ENCODE data around the gene AMPD3. TPM values are rescaled to one million over a fixed set of nuclear protein-coding genes. Genes with fewer than 3 reads are reported as not detected.
A peak's percentile ranks its signal among the peaks of the same experiment; 100 is the strongest.

AMPD3 gene
- total RNA-seq, 1 experiment from 2014 or later, result 3.8 TPM

GRCh38 chr11:10462746-10463300, 7.8 kb downstream of the AMPD3 start:
- Histone ChIP-seq H3K4me3 (ENCODE audit: insufficient read depth, low read depth, low read length) (no peak overlapping the region), H3K36me3 (replicated peaks; ENCODE audit: control insufficient read depth, insufficient read depth, low read length) (no peaks in the 10 kb centered on the region), H3K27me3 (ENCODE audit: control insufficient read depth, insufficient read depth, low read length) (no peaks in the 10 kb centered on the region)
- DNase-seq, result no peak

DNA sequence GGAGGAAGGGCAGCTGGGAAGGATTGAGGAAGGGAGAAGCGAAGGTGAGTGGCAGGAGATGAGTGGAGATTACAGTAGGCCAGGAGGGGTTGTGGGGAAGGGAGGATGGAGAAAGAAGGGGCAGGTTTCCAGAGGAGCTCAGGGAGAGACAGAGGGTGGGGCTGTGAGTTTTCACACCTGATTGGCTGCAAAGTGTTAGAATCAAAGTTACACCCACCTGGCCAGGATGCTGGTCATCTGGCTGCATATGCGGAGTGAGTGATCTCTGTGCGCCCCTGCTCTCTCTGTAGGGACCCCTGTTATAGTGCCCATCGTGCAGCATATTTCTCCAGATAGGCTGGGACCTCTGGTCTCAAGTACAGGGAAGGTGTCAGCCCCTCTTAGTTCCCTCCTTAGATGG, 18.3 kb downstream of the AMPD3 start:
- peak; percentile 77 for DNase-seq
- Histone ChIP-seq H3K4me3 (ENCODE audit: insufficient read depth, low read depth, low read length) (no peak overlapping the region), H3K36me3 (replicated peaks; ENCODE audit: control insufficient read depth, insufficient read depth, low read length) (no peaks in the 10 kb centered on the region), H3K27me3 (ENCODE audit: control insufficient read depth, insufficient read depth, low read length) (no peaks in the 10 kb centered on the region)

- Histone ChIP-seq H3K36me3 (replicated peaks; ENCODE audit: control insufficient read depth, insufficient read depth, low read length) (no peaks in the 10 kb centered on the region), H3K4me3 (ENCODE audit: insufficient read depth, low read depth, low read length) (no peak overlapping the region)
- no peak for DNase-seq
Observed at GRCh38 chr11:10474551-10474950, 19.5 kb downstream of the AMPD3 start.

GRCh38 chr11:10476342-10476741, 21.3 kb downstream of the AMPD3 start:
- no peak for DNase-seq
- H3K4me3 ChIP-seq (ENCODE audit: insufficient read depth, low read depth, low read length), result no peak overlapping the region
- H3K27me3 ChIP-seq (ENCODE audit: control insufficient read depth, insufficient read depth, low read length), result no peaks in the 10 kb centered on the region
- H3K36me3 ChIP-seq (replicated peaks; ENCODE audit: control insufficient read depth, insufficient read depth, low read length), result no peaks in the 10 kb centered on the region

More at GRCh38 chr11:10474551-10474950, 19.5 kb downstream of the AMPD3 start:
- no peaks in the 10 kb centered on the region for H3K27me3 ChIP-seq (ENCODE audit: control insufficient read depth, insufficient read depth, low read length)

GRCh38 chr11:10476927-10477689, 22.0 kb downstream of the AMPD3 start:
- Histone ChIP-seq H3K27me3 (ENCODE audit: control insufficient read depth, insufficient read depth, low read length) (no peaks in the 10 kb centered on the region), H3K36me3 (replicated peaks; ENCODE audit: control insufficient read depth, insufficient read depth, low read length) (no peaks in the 10 kb centered on the region), H3K4me3 (ENCODE audit: insufficient read depth, low read depth, low read length) (no peak overlapping the region)
- no peak for DNase-seq

GRCh38 chr11:10477690-10478046, 22.6 kb downstream of the AMPD3 start:
- Histone ChIP-seq H3K4me3 (ENCODE audit: insufficient read depth, low read depth, low read length) (no peak overlapping the region), H3K27me3 (ENCODE audit: control insufficient read depth, insufficient read depth, low read length) (no peaks in the 10 kb centered on the region), H3K36me3 (replicated peaks; ENCODE audit: control insufficient read depth, insufficient read depth, low read length) (no peaks in the 10 kb centered on the region)
- no peak for DNase-seq

GRCh38 chr11:10478066-10478465, 23.0 kb downstream of the AMPD3 start:
- DNase-seq, result no peak
- no peaks in the 10 kb centered on the region for H3K36me3 ChIP-seq (replicated peaks; ENCODE audit: control insufficient read depth, insufficient read depth, low read length)
- no peak overlapping the region for H3K4me3 ChIP-seq (ENCODE audit: insufficient read depth, low read depth, low read length)
- no peaks in the 10 kb centered on the region for H3K27me3 ChIP-seq (ENCODE audit: control insufficient read depth, insufficient read depth, low read length)

DNA sequence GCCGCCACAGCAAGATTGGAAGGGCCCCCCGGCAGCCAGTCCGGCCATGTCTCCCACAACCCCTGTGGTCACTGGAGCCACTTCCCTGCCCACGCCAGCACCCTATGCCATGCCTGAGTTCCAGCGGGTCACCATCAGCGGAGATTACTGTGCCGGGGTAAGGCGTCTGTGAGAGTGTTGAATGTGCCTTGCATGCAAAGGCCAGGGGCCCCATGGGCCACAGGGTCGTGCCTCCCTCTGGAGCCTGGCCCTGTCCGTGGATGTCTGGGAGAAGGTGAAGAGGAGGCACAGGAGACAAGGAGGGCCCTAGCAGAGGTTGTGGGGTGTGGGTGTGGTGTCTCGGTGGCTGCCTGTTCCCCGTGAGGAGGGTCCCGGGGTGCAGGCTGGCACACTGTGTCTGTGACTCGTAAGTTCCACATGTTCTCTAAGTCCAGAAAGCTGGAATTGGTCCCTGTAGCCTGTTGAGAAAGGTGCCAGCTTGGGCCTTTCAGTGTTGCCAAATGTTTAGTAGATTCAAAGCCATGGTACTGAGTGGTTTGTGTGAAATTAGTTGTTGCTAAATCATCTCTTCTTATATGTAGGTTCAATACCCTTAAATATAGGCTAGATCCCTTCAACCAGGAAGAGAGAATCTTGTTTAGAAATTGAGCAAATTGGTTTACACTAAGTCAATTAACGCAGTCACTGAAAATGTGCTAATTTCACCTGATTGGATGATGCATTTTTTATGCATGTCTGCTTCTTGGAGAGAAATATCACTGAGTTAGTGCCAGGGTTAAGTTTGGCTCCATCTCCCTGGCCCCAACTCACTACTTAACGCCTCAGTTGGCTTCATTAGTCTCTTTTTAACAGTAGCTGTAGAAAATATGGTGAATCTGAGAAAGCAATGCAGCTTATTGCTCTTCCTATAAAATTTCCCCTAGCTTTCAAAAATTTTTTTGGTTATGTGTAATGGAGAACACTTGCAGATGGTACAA, 23.8 kb downstream of the AMPD3 start:
- Histone ChIP-seq H3K27me3 (ENCODE audit: control insufficient read depth, insufficient read depth, low read length) (no peaks in the 10 kb centered on the region), H3K4me3 (ENCODE audit: insufficient read depth, low read depth, low read length) (no peak overlapping the region), H3K36me3 (replicated peaks; ENCODE audit: control insufficient read depth, insufficient read depth, low read length) (no peaks in the 10 kb centered on the region)
- no peak for DNase-seq

DNA sequence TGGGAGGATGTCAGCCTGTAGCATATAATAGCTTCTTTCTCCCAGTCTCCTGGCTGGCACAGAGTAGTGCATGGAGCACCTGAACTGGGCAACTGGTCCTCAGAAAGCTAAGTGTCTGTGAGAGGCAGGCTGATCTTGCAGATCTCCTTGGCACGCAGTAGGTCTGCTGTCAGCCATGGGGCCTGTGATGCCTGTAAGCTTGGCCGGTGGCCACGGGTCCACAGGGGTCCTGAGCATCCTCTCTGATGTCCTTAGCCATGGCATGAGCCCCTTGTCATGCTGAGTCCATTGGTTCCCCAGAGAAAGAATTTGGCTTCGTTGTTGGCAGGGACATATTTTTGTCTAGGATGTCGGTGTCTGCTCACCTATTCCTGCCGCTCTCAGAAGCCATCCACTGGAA, 25.0 kb downstream of the AMPD3 start:
- Histone ChIP-seq H3K36me3 (replicated peaks; ENCODE audit: control insufficient read depth, insufficient read depth, low read length) (no peaks in the 10 kb centered on the region), H3K27me3 (ENCODE audit: control insufficient read depth, insufficient read depth, low read length) (no peaks in the 10 kb centered on the region), H3K4me3 (ENCODE audit: insufficient read depth, low read depth, low read length) (no peak overlapping the region)
- DNase-seq, result no peak

DNA sequence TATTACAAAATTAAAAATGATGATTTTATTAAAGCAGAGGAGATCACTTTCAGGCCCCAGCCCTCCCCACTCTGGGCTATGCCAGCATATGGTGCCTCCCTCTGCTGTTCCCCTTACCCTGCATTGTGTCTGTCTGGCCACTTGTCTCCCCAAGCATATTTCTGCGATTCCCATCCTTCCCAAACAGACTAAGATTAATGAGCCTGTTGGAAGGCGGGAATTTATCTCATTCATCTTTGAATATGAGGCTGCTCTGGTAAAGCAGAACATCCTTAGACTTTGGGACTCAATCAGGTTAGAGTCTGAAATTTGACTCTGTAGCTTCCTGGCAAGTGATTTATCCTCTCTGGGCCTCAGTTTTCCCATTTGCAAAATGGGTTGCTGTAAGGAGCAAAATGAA, 25.7 kb downstream of the AMPD3 start:
- no peak for DNase-seq
- H3K4me3 ChIP-seq (ENCODE audit: insufficient read depth, low read depth, low read length), result no peak overlapping the region
- no peaks in the 10 kb centered on the region for H3K27me3 ChIP-seq (ENCODE audit: control insufficient read depth, insufficient read depth, low read length)
- H3K36me3 ChIP-seq (replicated peaks; ENCODE audit: control insufficient read depth, insufficient read depth, low read length), result no peaks in the 10 kb centered on the region

DNA sequence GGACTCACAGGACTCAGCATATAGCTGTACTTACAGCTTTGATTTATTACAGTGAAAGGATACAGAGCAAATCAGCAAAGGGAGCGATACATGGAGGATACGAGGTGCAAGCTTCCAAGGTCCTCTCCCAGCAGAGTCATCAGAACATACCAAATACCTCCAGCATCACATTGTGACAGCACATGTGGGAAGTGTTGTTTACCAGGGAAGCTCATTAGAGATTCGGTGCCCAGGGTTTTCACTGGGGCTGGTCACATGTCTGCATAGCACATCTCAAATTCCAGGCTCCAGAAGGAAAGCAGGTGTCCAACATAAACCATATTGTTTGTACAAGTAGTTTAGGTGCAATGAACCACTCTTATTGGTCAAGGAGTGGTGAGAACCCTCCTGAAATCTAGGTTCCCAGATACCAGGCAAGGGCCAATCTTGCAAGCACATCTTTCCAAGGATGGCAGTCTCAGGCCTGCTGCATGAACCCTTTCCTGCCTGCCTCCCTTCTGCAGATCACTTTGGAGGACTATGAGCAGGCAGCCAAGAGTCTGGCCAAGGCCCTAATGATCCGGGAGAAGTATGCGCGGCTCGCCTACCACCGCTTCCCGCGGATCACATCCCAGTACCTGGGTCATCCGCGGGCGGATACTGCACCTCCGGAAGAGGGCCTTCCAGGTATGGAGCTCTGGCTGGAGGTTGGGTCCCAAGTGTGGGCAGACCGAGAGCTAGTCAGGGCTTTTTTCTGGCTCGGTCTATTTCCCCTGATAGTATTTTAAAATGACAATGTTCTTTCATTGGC, 26.7 kb downstream of the AMPD3 start:
- no peaks in the 10 kb centered on the region for H3K27me3 ChIP-seq (ENCODE audit: control insufficient read depth, insufficient read depth, low read length)
- peak; percentile 22 for DNase-seq
- H3K4me3 ChIP-seq (ENCODE audit: insufficient read depth, low read depth, low read length), result no peak overlapping the region
- no peaks in the 10 kb centered on the region for H3K36me3 ChIP-seq (replicated peaks; ENCODE audit: control insufficient read depth, insufficient read depth, low read length)

- no peaks in the 10 kb centered on the region for H3K27me3 ChIP-seq (ENCODE audit: control insufficient read depth, insufficient read depth, low read length)
- no peak overlapping the region for H3K4me3 ChIP-seq (ENCODE audit: insufficient read depth, low read depth, low read length)
- H3K36me3 ChIP-seq (replicated peaks; ENCODE audit: control insufficient read depth, insufficient read depth, low read length), result no peaks in the 10 kb centered on the region
- no peak for DNase-seq
Observed at GRCh38 chr11:10483174-10483573, 28.1 kb downstream of the AMPD3 start.

- no peaks in the 10 kb centered on the region for H3K27me3 ChIP-seq (ENCODE audit: control insufficient read depth, insufficient read depth, low read length)
- DNase-seq, result peak; percentile 24
- no peak overlapping the region for H3K4me3 ChIP-seq (ENCODE audit: insufficient read depth, low read depth, low read length)
- H3K36me3 ChIP-seq (replicated peaks; ENCODE audit: control insufficient read depth, insufficient read depth, low read length), result no peaks in the 10 kb centered on the region
Observed at GRCh38 chr11:10483584-10483983, 28.5 kb downstream of the AMPD3 start.

- peak; percentile 13 for DNase-seq
- H3K4me3 ChIP-seq (ENCODE audit: insufficient read depth, low read depth, low read length), result no peak overlapping the region
- no peaks in the 10 kb centered on the region for H3K27me3 ChIP-seq (ENCODE audit: control insufficient read depth, insufficient read depth, low read length)
- no peaks in the 10 kb centered on the region for H3K36me3 ChIP-seq (replicated peaks; ENCODE audit: control insufficient read depth, insufficient read depth, low read length)
Observed at GRCh38 chr11:10484461-10485180, 29.6 kb downstream of the AMPD3 start.

Measured in H7 (cell line).